ENCODE results near the gene SLCO4A1. TPM values are rescaled to one million over a fixed set of nuclear protein-coding genes. Genes with fewer than 3 reads are reported as not detected.
"Not testable (repeated sequence)": the region's sequence is repeated elsewhere in the genome, so short reads cannot be mapped to it uniquely, and the experiment has no call there.

SLCO4A1 gene
- total RNA-seq, 1 donor from 2014 or later: 59.2 TPM

GRCh38 chr20:62621251-62622110 lies 20.8 kb upstream of the SLCO4A1 start:
- Mint-ChIP-seq H3K36me3 (ENCODE audit: low read depth) (no peaks in the 10 kb centered on the region), H3K9me3 (no peaks in the 10 kb centered on the region), H3K27ac (peak overlapping the region; percentile 82), H3K27me3 (ENCODE audit: low read depth) (no peaks in the 10 kb centered on the region), H3K4me1 (ENCODE audit: low read depth) (peaks cover 42% of the 10 kb centered on the region), H3K4me3 (ENCODE audit: low read depth) (no peak overlapping the region)
- no peak for DNase-seq (ENCODE audit: low spot score)
- intact Hi-C loops (cut with micrococcal nuclease): loop anchor here (5.0 kb wide), 1 partner anchor 171 kb away; no protein-coding TSS in a partner anchor

- peaks cover 38% of the 10 kb centered on the region for H3K4me1 Mint-ChIP-seq (ENCODE audit: low read depth)
- no peak for DNase-seq (ENCODE audit: low spot score)
- intact Hi-C loops (cut with micrococcal nuclease): loop anchor here (5.0 kb wide), 1 partner anchor 170 kb away; no protein-coding TSS in a partner anchor
- H3K4me3 Mint-ChIP-seq (ENCODE audit: low read depth): peak overlapping the region; percentile 13
- H3K27ac Mint-ChIP-seq: peak overlapping the region; percentile 99
- H3K36me3 Mint-ChIP-seq (ENCODE audit: low read depth): no peaks in the 10 kb centered on the region
- H3K9me3 Mint-ChIP-seq: no peaks in the 10 kb centered on the region
- no peaks in the 10 kb centered on the region for H3K27me3 Mint-ChIP-seq (ENCODE audit: low read depth)
Measured at GRCh38 chr20:62622178-62622876, 20.0 kb upstream of the SLCO4A1 start.

- Mint-ChIP-seq H3K27ac (peak overlapping the region; percentile 99), H3K27me3 (ENCODE audit: low read depth) (no peaks in the 10 kb centered on the region), H3K9me3 (no peaks in the 10 kb centered on the region), H3K36me3 (ENCODE audit: low read depth) (no peaks in the 10 kb centered on the region), H3K4me1 (ENCODE audit: low read depth) (peaks cover 31% of the 10 kb centered on the region), H3K4me3 (ENCODE audit: low read depth) (peak overlapping the region; percentile 70)
- DNase-seq (ENCODE audit: low spot score): no peak
- intact Hi-C loops (cut with micrococcal nuclease): loop anchor here (1.0 to 5.0 kb wide), 2 partner anchors 19 to 169 kb away; partner anchors contain the start of gene SLCO4A1
Measured at GRCh38 chr20:62622877-62623487, 19.3 kb upstream of the SLCO4A1 start.

- H3K9me3 Mint-ChIP-seq: no peaks in the 10 kb centered on the region
- H3K4me3 Mint-ChIP-seq (ENCODE audit: low read depth): peak overlapping the region; percentile 70
- H3K27ac Mint-ChIP-seq: peak overlapping the region; percentile 99
- intact Hi-C loops (cut with micrococcal nuclease): loop anchor here (1.0 to 5.0 kb wide), 2 partner anchors 19 to 169 kb away; partner anchors contain the start of gene SLCO4A1
- peak; percentile 82 for DNase-seq (ENCODE audit: low spot score)
- H3K27me3 Mint-ChIP-seq (ENCODE audit: low read depth): no peaks in the 10 kb centered on the region
- peaks cover 24% of the 10 kb centered on the region for H3K4me1 Mint-ChIP-seq (ENCODE audit: low read depth)
- H3K36me3 Mint-ChIP-seq (ENCODE audit: low read depth): no peaks in the 10 kb centered on the region
Measured at GRCh38 chr20:62623488-62624324, 18.6 kb upstream of the SLCO4A1 start.

GRCh38 chr20:62624325-62624690 lies 18.0 kb upstream of the SLCO4A1 start:
- intact Hi-C loops (cut with micrococcal nuclease): loop anchor here (5.0 kb wide), 1 partner anchor 168 kb away; no protein-coding TSS in a partner anchor
- DNase-seq (ENCODE audit: low spot score): no peak
- Mint-ChIP-seq H3K9me3 (no peaks in the 10 kb centered on the region), H3K36me3 (ENCODE audit: low read depth) (no peaks in the 10 kb centered on the region), H3K27ac (peak overlapping the region; percentile 99), H3K4me3 (ENCODE audit: low read depth) (no peak overlapping the region), H3K27me3 (ENCODE audit: low read depth) (no peaks in the 10 kb centered on the region), H3K4me1 (ENCODE audit: low read depth) (peaks cover 18% of the 10 kb centered on the region)

- intact Hi-C loops (cut with micrococcal nuclease): loop anchor here (5.0 kb wide), 1 partner anchor 167 kb away; no protein-coding TSS in a partner anchor
- H3K4me3 Mint-ChIP-seq (ENCODE audit: low read depth): no peak overlapping the region
- no peaks in the 10 kb centered on the region for H3K36me3 Mint-ChIP-seq (ENCODE audit: low read depth)
- H3K9me3 Mint-ChIP-seq: no peaks in the 10 kb centered on the region
- H3K4me1 Mint-ChIP-seq (ENCODE audit: low read depth): peaks cover 17% of the 10 kb centered on the region
- H3K27ac Mint-ChIP-seq: peak overlapping the region; percentile 11
- no peaks in the 10 kb centered on the region for H3K27me3 Mint-ChIP-seq (ENCODE audit: low read depth)
- DNase-seq (ENCODE audit: low spot score): no peak
Measured at GRCh38 chr20:62624719-62625453, 17.4 kb upstream of the SLCO4A1 start.

- intact Hi-C loops (cut with micrococcal nuclease): no loop called here
- no peaks in the 10 kb centered on the region for H3K36me3 Mint-ChIP-seq (ENCODE audit: low read depth)
Measured at GRCh38 chr20:62625516-62625915, 16.8 kb upstream of the SLCO4A1 start.

GRCh38 chr20:62625921-62626547 lies 16.3 kb upstream of the SLCO4A1 start:
- Mint-ChIP-seq H3K4me3 (ENCODE audit: low read depth) (no peak overlapping the region), H3K9me3 (no peaks in the 10 kb centered on the region), H3K27ac (no peak overlapping the region), H3K27me3 (ENCODE audit: low read depth) (no peaks in the 10 kb centered on the region), H3K4me1 (ENCODE audit: low read depth) (peaks cover 17% of the 10 kb centered on the region), H3K36me3 (ENCODE audit: low read depth) (no peaks in the 10 kb centered on the region)
- no peak for DNase-seq (ENCODE audit: low spot score)
- intact Hi-C loops (cut with micrococcal nuclease): no loop called here

More at GRCh38 chr20:62625516-62625915, 16.8 kb upstream of the SLCO4A1 start:
- Mint-ChIP-seq H3K27me3 (ENCODE audit: low read depth) (no peaks in the 10 kb centered on the region), H3K27ac (no peak overlapping the region), H3K4me1 (ENCODE audit: low read depth) (peaks cover 17% of the 10 kb centered on the region), H3K9me3 (no peaks in the 10 kb centered on the region), H3K4me3 (ENCODE audit: low read depth) (no peak overlapping the region)
- DNase-seq (ENCODE audit: low spot score): no peak

- H3K4me1 Mint-ChIP-seq (ENCODE audit: low read depth): peaks cover 17% of the 10 kb centered on the region
- H3K9me3 Mint-ChIP-seq; H3K4me3 Mint-ChIP-seq (ENCODE audit: low read depth); DNase-seq (ENCODE audit: low spot score); H3K27me3 Mint-ChIP-seq (ENCODE audit: low read depth); H3K27ac Mint-ChIP-seq; H3K36me3 Mint-ChIP-seq (ENCODE audit: low read depth); intact Hi-C loops (cut with micrococcal nuclease): not testable (repeated sequence)
Measured at GRCh38 chr20:62627425-62627824, 14.9 kb upstream of the SLCO4A1 start.

- H3K36me3 Mint-ChIP-seq (ENCODE audit: low read depth): no peaks in the 10 kb centered on the region
- no peak overlapping the region for H3K27ac Mint-ChIP-seq
- H3K4me1 Mint-ChIP-seq (ENCODE audit: low read depth): peaks cover 15% of the 10 kb centered on the region
- no peaks in the 10 kb centered on the region for H3K9me3 Mint-ChIP-seq
- no peak for DNase-seq (ENCODE audit: low spot score)
- H3K4me3 Mint-ChIP-seq (ENCODE audit: low read depth): no peak overlapping the region
- peaks cover 2% of the 10 kb centered on the region for H3K27me3 Mint-ChIP-seq (ENCODE audit: low read depth)
- intact Hi-C loops (cut with micrococcal nuclease): no loop called here
Measured at GRCh38 chr20:62627901-62628612, 14.2 kb upstream of the SLCO4A1 start.

GRCh38 chr20:62628691-62629090 lies 13.6 kb upstream of the SLCO4A1 start:
- H3K4me3 Mint-ChIP-seq (ENCODE audit: low read depth): no peak overlapping the region
- intact Hi-C loops (cut with micrococcal nuclease): no loop called here
- H3K27me3 Mint-ChIP-seq (ENCODE audit: low read depth): peaks cover 2% of the 10 kb centered on the region
- H3K4me1 Mint-ChIP-seq (ENCODE audit: low read depth): peaks cover 9% of the 10 kb centered on the region
- no peak for DNase-seq (ENCODE audit: low spot score)
- H3K9me3 Mint-ChIP-seq: no peaks in the 10 kb centered on the region
- no peak overlapping the region for H3K27ac Mint-ChIP-seq
- no peaks in the 10 kb centered on the region for H3K36me3 Mint-ChIP-seq (ENCODE audit: low read depth)
